ENCODE measurements around the gene KCNJ1. TPM values are rescaled to one million over a fixed set of nuclear protein-coding genes. Genes with fewer than 3 reads are reported as not detected.

Gene KCNJ1
- total RNA-seq, 2 donors from 2014 or later, result not detected

- TF ChIP-seq POLR2A (IDR thresholded peaks at IDR 0.05) (no peak), CTCF (IDR thresholded peaks at IDR 0.05) (no peak)
- DNase-seq (no peak), ATAC-seq (no peak)
- no peak overlapping the region for H3K27ac ChIP-seq
- no peak overlapping the region for H3K4me3 ChIP-seq
- 87% methylated on average over 8 of the region's 8 CpGs for WGBS, 2 donors
- H3K36me3 ChIP-seq (replicated peaks in 1 of 2; ENCODE audit: insufficient read depth in 1 of 2, low read depth in 2 of 2), result no peaks in the 10 kb centered on the region
- no peaks in the 10 kb centered on the region for H3K27me3 ChIP-seq
- H3K4me1 ChIP-seq, result peaks cover 3% of the 10 kb centered on the region
- intact Hi-C loops (cut with DNase I), result no loop called here
- no peaks in the 10 kb centered on the region for H3K9me3 ChIP-seq
These were observed 47.9 kb downstream of the KCNJ1 start for GRCh38 chr11:128819198-128819597.

GRCh38 chr11:128814856-128815705, 52.0 kb downstream of the KCNJ1 start:
- Histone ChIP-seq H3K4me1 (no peaks in the 10 kb centered on the region), H3K36me3 (replicated peaks in 1 of 2; ENCODE audit: insufficient read depth in 1 of 2, low read depth in 2 of 2) (no peaks in the 10 kb centered on the region), H3K27me3 (no peaks in the 10 kb centered on the region), H3K4me3 (no peak overlapping the region), H3K27ac (no peak overlapping the region), H3K9me3 (no peaks in the 10 kb centered on the region)
- no peak for TF ChIP-seq CTCF (IDR thresholded peaks at IDR 0.05)
- TF ChIP-seq POLR2A (IDR thresholded peaks at IDR 0.05), result no peak
- 38 to 57% methylated on average over 9 of the region's 9 CpGs for WGBS, 2 donors
- intact Hi-C loops (cut with DNase I), result no loop called here
- DNase-seq, result peak in 3 of 4 donors; percentile 34 to 64 (median 43)
- no peak for ATAC-seq

- TF ChIP-seq CTCF (IDR thresholded peaks at IDR 0.05), result no peak
- no peak for TF ChIP-seq POLR2A (IDR thresholded peaks at IDR 0.05)
- 86 to 92% methylated on average over 4 of the region's 4 CpGs for WGBS, 2 donors
- Histone ChIP-seq H3K4me1 (no peaks in the 10 kb centered on the region), H3K27me3 (no peaks in the 10 kb centered on the region), H3K36me3 (replicated peaks in 1 of 2; ENCODE audit: insufficient read depth in 1 of 2, low read depth in 2 of 2) (no peaks in the 10 kb centered on the region), H3K27ac (no peak overlapping the region), H3K4me3 (no peak overlapping the region), H3K9me3 (no peaks in the 10 kb centered on the region)
- no peak for ATAC-seq
- no peak for DNase-seq
- intact Hi-C loops (cut with DNase I), result no loop called here
These were observed 53.4 kb downstream of the KCNJ1 start for GRCh38 chr11:128813729-128814128.

- ATAC-seq (no peak), DNase-seq (no peak)
- intact Hi-C loops (cut with DNase I), result no loop called here
- no peaks in the 10 kb centered on the region for H3K4me1 ChIP-seq
- no peak overlapping the region for H3K4me3 ChIP-seq
- H3K9me3 ChIP-seq, result no peaks in the 10 kb centered on the region
- H3K36me3 ChIP-seq (replicated peaks in 1 of 2; ENCODE audit: insufficient read depth in 1 of 2, low read depth in 2 of 2), result no peaks in the 10 kb centered on the region
- H3K27ac ChIP-seq, result no peak overlapping the region
- TF ChIP-seq CTCF (IDR thresholded peaks at IDR 0.05) (no peak), POLR2A (IDR thresholded peaks at IDR 0.05) (no peak)
- WGBS, 2 donors, result 69 to 71% methylated on average over 8 of the region's 8 CpGs
- no peaks in the 10 kb centered on the region for H3K27me3 ChIP-seq
These were observed 56.1 kb downstream of the KCNJ1 start for GRCh38 chr11:128810784-128811514.
